CD4-positive, alpha-beta T cell (primary cell): ENCODE results near the gene SUPT6H. TPM values are rescaled to one million over a fixed set of nuclear protein-coding genes. Genes with fewer than 3 reads are reported as not detected.
A peak's percentile ranks its signal among the peaks of the same experiment; 100 is the strongest.

Experiments
- ATAC-seq: fragments of 200-7000 bp; cut with Tn5 transposase; one replicate; pipeline ENCODE4 v1.10.0; 2022; ENCODE audit warnings: mild to moderate bottlenecking; ENCODE audit not compliant: poor library complexity
- CTCF ChIA-PET: fragments of 350-600 bp; sonication (Branson Sonifier 250); formaldehyde crosslinking; loops from one replicate; lab custom pipeline; 2021; ENCODE audit warnings: antibody characterized with exemption, inconsistent platforms; lab: Charles Lee
- POLR2A ChIA-PET: fragments of 350-600 bp; sonication (Branson Sonifier 250); formaldehyde crosslinking; loops from one replicate; lab custom pipeline; 2021; ENCODE audit warnings: antibody characterized with exemption, inconsistent platforms; lab: Charles Lee
- DNase-seq, 14 experiments: peaks; one replicate each; pipeline ENCODE4 v3.0.0-alpha.2; 2013 to 2020; ENCODE audit warnings: mixed read lengths in 2 of 14
- H3K27ac ChIP-seq, 2 donors: one replicate each; pipeline versions ENCODE4 v1.5.1 to v1.7.0; 2013; ENCODE audit warnings: low read length in 2 of 2, low read depth in 1 of 2, mild to moderate bottlenecking in 1 of 2
- H3K27me3 ChIP-seq, 2 experiments: 1 replicate in 1 of 2; 2 replicates in 1 of 2; pipeline versions ENCODE4 v1.6.1 to v1.7.0; 2013; ENCODE audit warnings: low read length in 2 of 2, control low read depth in 1 of 2, mild to moderate bottlenecking in 1 of 2, moderate library complexity in 1 of 2; ENCODE audit not compliant: insufficient read depth in 2 of 2, control insufficient read depth in 1 of 2
- H3K36me3 ChIP-seq: one replicate; pipeline ENCODE4 v1.6.1; 2013; ENCODE audit warnings: low read length, control low read depth; ENCODE audit not compliant: insufficient read depth
- H3K4me1 ChIP-seq: one replicate; pipeline ENCODE4 v1.6.1; 2013; ENCODE audit warnings: low read length, control low read depth; ENCODE audit not compliant: insufficient read depth
- H3K4me3 ChIP-seq: one replicate; pipeline ENCODE4 v1.5.1; 2013; ENCODE audit warnings: mild to moderate bottlenecking, low read length, moderate library complexity
- H3K9me3 ChIP-seq, 2 experiments: 1 replicate in 1 of 2; 2 replicates in 1 of 2; pipeline versions ENCODE4 v1.6.1 to v1.7.0; 2013; ENCODE audit warnings: low read length in 2 of 2, mild to moderate bottlenecking in 2 of 2, control low read depth in 1 of 2, moderate library complexity in 1 of 2; ENCODE audit not compliant: control insufficient read depth in 1 of 2, insufficient read depth in 1 of 2
- H3K27ac Mint-ChIP-seq: one replicate; pipeline ENCODE4 v1.8.0; 2020; ENCODE audit warnings: mixed read lengths
- H3K27me3 Mint-ChIP-seq: one replicate; pipeline ENCODE4 v1.8.0; 2021; ENCODE audit warnings: mixed read lengths
- H3K36me3 Mint-ChIP-seq: one replicate; pipeline ENCODE4 v1.8.0; 2021; ENCODE audit warnings: low read depth, mixed read lengths
- H3K4me1 Mint-ChIP-seq: one replicate; pipeline ENCODE4 v1.8.0; 2021; ENCODE audit warnings: low read depth, mixed read lengths
- H3K4me3 Mint-ChIP-seq: one replicate; pipeline ENCODE4 v1.8.0; 2020; ENCODE audit warnings: mild to moderate bottlenecking, mixed read lengths
- H3K9me3 Mint-ChIP-seq: one replicate; pipeline ENCODE4 v1.8.0; 2020; ENCODE audit warnings: mixed read lengths
- CTCF ChIP-seq: fragments of 200-600 bp; IDR thresholded peaks from one replicate; pipeline ENCODE4 v1.8.0; 2022; ENCODE audit warnings: antibody characterized with exemption, mild to moderate bottlenecking
- intact Hi-C, 2 experiments: fragments of 100-400 bp; cut with DNase I in 1 of 2; cut with micrococcal nuclease in 1 of 2; formaldehyde crosslinking; loops; one replicate each; pipeline versions ENCODE4 v1.15.1 to v1.9.0; 2023 to 2025; cut with DNase I, micrococcal nuclease
- total RNA-seq, 174 experiments: library from RNA in 2 of 174; stranded (reverse) in 2 of 174; gene quantifications; one replicate each; pipeline ENCODE4 v1.2.3 and lab custom pipeline; 2021 to 2026

The SUPT6H gene
- total RNA-seq, 2 experiments from 2014 or later, result 149 to 151 TPM

DNA sequence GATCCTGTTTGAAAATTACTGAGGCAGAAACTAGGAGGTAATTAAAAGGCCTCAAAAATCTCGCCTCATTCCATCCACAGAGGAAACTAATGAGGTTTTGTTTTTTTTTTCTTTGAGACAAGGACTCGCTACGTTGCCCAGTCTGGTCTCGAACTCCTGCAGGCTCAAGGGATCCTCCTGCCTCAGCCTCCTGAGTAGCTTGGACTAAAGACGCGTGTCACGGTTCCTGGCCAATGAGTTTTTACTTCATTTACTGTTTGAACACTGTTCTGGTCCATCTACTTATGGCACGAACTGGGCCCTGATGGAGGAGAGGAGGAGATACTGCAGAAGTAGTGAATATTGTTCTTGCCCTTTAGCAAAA, 16.4 kb upstream of the SUPT6H start:
- H3K27me3 ChIP-seq, result no peaks in the 10 kb centered on the region
- peak overlapping the region; percentile 96 for H3K27ac Mint-ChIP-seq
- CTCF ChIA-PET, result interaction anchor here (0.9 to 3.7 kb wide), 7 partner anchors 16 to 478 kb away, joined by 3 to 27 read pairs (median 10); partner anchors contain the start of genes RPL23A, SDF2 and SUPT6H

GRCh38 chr17:28646039-28646754, 15.8 kb upstream of the SUPT6H start:
- no peaks in the 10 kb centered on the region for H3K27me3 ChIP-seq
- H3K27ac Mint-ChIP-seq, result peak overlapping the region; percentile 96
- peaks cover 38% of the 10 kb centered on the region for H3K4me1 Mint-ChIP-seq
- CTCF ChIA-PET, result interaction anchor here (0.8 to 3.7 kb wide), 12 partner anchors 11 to 471 kb away, joined by 3 to 34 read pairs (median 10); partner anchors contain the start of genes PROCA1, RPL23A, SDF2 and SUPT6H
- H3K36me3 ChIP-seq, result peaks cover 41% of the 10 kb centered on the region
- no peak for ATAC-seq
- no peak overlapping the region for H3K4me3 ChIP-seq
- TF ChIP-seq CTCF, result no peak
- POLR2A ChIA-PET, result interaction anchor here (0.6 to 8.1 kb wide), 11 partner anchors 12 to 1458 kb away, joined by 3 to 115 read pairs (median 5); partner anchors contain the start of genes PHF12, PROCA1, RPL23A and SDF2
- peak overlapping the region; percentile 93 for H3K4me3 Mint-ChIP-seq
- intact Hi-C loops, result loop anchor here (1.0 to 10.0 kb wide), 7 partner anchors 66 to 471 kb away; partner anchors contain the start of genes PROCA1 (in 2 of the 2), IFT20 (in 1 of the 2), NEK8 (in 1 of the 2) and PHF12 (in 1 of the 2)
- H3K4me1 ChIP-seq, result peaks cover 50% of the 10 kb centered on the region
- H3K36me3 Mint-ChIP-seq, result peaks cover 76% of the 10 kb centered on the region
- H3K9me3 ChIP-seq, result no peaks in the 10 kb centered on the region
- peak overlapping the region; percentile 76 to 96 for H3K27ac ChIP-seq
- H3K9me3 Mint-ChIP-seq, result no peaks in the 10 kb centered on the region
- no peaks in the 10 kb centered on the region for H3K27me3 Mint-ChIP-seq
- DNase-seq, result peak in 4 of 14 experiments; percentile 9 to 43 (median 26)

More for the DNA sequence above, 16.4 kb upstream of the SUPT6H start:
- DNase-seq (no peak), ATAC-seq (no peak)
- Histone ChIP-seq H3K4me3 (peak overlapping the region; percentile 83), H3K27ac (peak overlapping the region; percentile 76 to 96), H3K9me3 (no peaks in the 10 kb centered on the region), H3K4me1 (peaks cover 50% of the 10 kb centered on the region), H3K36me3 (peaks cover 41% of the 10 kb centered on the region)
- Mint-ChIP-seq H3K4me3 (peak overlapping the region; percentile 93), H3K4me1 (peaks cover 38% of the 10 kb centered on the region), H3K9me3 (no peaks in the 10 kb centered on the region), H3K36me3 (peaks cover 78% of the 10 kb centered on the region), H3K27me3 (no peaks in the 10 kb centered on the region)
- intact Hi-C loops, result loop anchor here (2.0 to 10.0 kb wide), 7 partner anchors 47 to 472 kb away; partner anchors contain the start of genes PROCA1 (in 2 of the 2), IFT20 (in 1 of the 2), NEK8 (in 1 of the 2) and PHF12 (in 1 of the 2)
- POLR2A ChIA-PET, result interaction anchor here (0.6 to 8.1 kb wide), 18 partner anchors 10 to 649 kb away, joined by 3 to 115 read pairs (median 6); partner anchors contain the start of genes ALDOC, IFT20, NEK8 and NUFIP2
- TF ChIP-seq CTCF, result no peak

- CTCF ChIA-PET, result interaction anchor here (0.8 to 1.0 kb wide), 2 partner anchors 12 to 13 kb away, joined by 3 to 4 read pairs; partner anchors contain the start of genes SDF2 and SUPT6H
- intact Hi-C loops, result loop anchor here (5.0 to 10.0 kb wide), 6 partner anchors 64 to 469 kb away; partner anchors contain the start of genes PROCA1 (in 2 of the 2), IFT20 (in 1 of the 2), NEK8 (in 1 of the 2) and PHF12 (in 1 of the 2)
- Histone ChIP-seq H3K4me3 (no peak overlapping the region), H3K27ac (no peak overlapping the region), H3K36me3 (peaks cover 39% of the 10 kb centered on the region), H3K4me1 (peaks cover 32% of the 10 kb centered on the region), H3K9me3 (no peaks in the 10 kb centered on the region), H3K27me3 (no peaks in the 10 kb centered on the region)
- peaks cover 76% of the 10 kb centered on the region for H3K36me3 Mint-ChIP-seq
- H3K4me3 Mint-ChIP-seq, result no peak overlapping the region
- H3K27me3 Mint-ChIP-seq, result no peaks in the 10 kb centered on the region
- POLR2A ChIA-PET, result interaction anchor here (0.8 to 8.1 kb wide), 3 partner anchors 13 to 303 kb away, joined by 3 to 115 read pairs (median 3); partner anchors contain the start of genes PHF12, SDF2 and SUPT6H
- peak overlapping the region; percentile 49 for H3K27ac Mint-ChIP-seq
- H3K9me3 Mint-ChIP-seq, result no peaks in the 10 kb centered on the region
- peaks cover 32% of the 10 kb centered on the region for H3K4me1 Mint-ChIP-seq
- DNase-seq (no peak), ATAC-seq (no peak)
- TF ChIP-seq CTCF, result no peak
Measured at GRCh38 chr17:28648698-28649097, 13.3 kb upstream of the SUPT6H start.
